Raji (cell line): Measurements from ENCODE around the gene LSG1.

Source experiments
- POLR2A ChIP-seq: IDR thresholded peaks from 2 replicates; pipeline ENCODE4 v1.6.1; 2011; ENCODE audit warnings: low read depth, low read length, control low read depth; ENCODE audit not compliant: insufficient read depth

The LSG1 gene

DNA sequence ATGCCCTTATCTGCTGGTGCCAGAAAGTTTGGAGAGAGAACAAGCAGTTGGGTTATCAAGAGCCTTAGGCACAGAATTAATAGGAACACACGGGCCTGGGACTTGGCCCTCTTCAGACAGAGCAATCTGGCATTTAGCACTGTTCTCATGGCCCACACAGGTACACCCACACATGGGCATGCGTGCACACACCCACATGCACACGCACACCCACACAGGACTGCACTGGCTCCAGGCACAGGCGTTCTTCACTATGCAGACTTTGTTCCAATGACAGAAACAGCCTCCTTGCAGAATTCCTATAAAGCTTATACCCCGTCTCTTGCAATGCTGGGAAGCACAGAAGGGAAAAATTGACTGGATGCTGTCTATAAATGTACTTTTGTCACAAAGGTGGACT is 75.1 kb downstream of the LSG1 start:
- TF ChIP-seq POLR2A, result no peak

GRCh38 chr3:194592798-194593752 is 78.9 kb downstream of the LSG1 start:
- TF ChIP-seq POLR2A, result no peak
